Measurements from ENCODE around the gene RAD52. TPM values are rescaled to one million over a fixed set of nuclear protein-coding genes. Genes with fewer than 3 reads are reported as not detected.

The RAD52 gene
- polyA plus RNA-seq, 1 donor (not counting 4 experiments of a cell fraction or from before 2014, with no cell fraction given): 9.8 TPM

DNA sequence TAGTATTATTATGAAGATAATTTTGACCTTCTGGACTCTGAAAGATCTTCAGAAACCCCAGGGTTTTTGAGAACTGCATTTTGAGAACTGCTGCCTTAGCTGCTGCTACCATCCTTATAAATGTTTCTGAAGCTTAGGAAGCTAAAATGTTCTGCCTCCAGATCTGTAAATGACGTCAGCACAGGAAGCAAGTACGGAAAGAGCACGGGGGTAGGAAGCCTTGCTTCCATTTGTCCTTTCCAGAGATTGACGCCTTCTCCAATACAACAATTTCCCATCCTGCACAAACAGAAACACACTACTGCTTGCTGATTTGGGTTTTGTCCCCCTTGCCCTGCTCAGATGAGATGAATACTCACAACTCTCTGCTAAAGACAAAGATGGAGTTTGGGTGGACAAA is 17.9 kb downstream of the RAD52 start:
- H2AFZ ChIP-seq (ENCODE audit: control insufficient read depth, low read length): no peak overlapping the region
- TF ChIP-seq, protein P1, sequence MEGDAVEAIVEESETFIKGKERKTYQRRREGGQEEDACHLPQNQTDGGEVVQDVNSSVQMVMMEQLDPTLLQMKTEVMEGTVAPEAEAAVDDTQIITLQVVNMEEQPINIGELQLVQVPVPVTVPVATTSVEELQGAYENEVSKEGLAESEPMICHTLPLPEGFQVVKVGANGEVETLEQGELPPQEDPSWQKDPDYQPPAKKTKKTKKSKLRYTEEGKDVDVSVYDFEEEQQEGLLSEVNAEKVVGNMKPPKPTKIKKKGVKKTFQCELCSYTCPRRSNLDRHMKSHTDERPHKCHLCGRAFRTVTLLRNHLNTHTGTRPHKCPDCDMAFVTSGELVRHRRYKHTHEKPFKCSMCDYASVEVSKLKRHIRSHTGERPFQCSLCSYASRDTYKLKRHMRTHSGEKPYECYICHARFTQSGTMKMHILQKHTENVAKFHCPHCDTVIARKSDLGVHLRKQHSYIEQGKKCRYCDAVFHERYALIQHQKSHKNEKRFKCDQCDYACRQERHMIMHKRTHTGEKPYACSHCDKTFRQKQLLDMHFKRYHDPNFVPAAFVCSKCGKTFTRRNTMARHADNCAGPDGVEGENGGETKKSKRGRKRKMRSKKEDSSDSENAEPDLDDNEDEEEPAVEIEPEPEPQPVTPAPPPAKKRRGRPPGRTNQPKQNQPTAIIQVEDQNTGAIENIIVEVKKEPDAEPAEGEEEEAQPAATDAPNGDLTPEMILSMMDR (optimal IDR thresholded peaks at IDR 0.05 in 1 of 3, IDR thresholded peaks at IDR 0.05 in 1 of 3, conservative IDR thresholded peaks at IDR 0.05 in 1 of 3; ENCODE audit: extremely low read depth in 1 of 3, insufficient read depth in 2 of 3, low read length in 3 of 3): no peak
- TF ChIP-seq EZH2 (IDR thresholded peaks at IDR 0.05; ENCODE audit: low read length): no peak
- no peaks in the 10 kb centered on the region for H3K9me3 ChIP-seq (ENCODE audit: control insufficient read depth, low read depth, low read length)
- H3K4me2 ChIP-seq (ENCODE audit: control insufficient read depth, extremely low read depth, insufficient read depth, low read depth, low read length): no peak overlapping the region
- DNase-seq (ENCODE audit: low read depth, low spot score) (no peak), FAIRE-seq (no peak)
- H3K36me3 ChIP-seq (ENCODE audit: control insufficient read depth in 2 of 2, extremely low read depth in 1 of 2, insufficient read depth in 2 of 2, low read length in 2 of 2): peaks cover 13 to 24% of the 10 kb centered on the region in 2 experiments
- no peak overlapping the region for H3K27ac ChIP-seq (ENCODE audit: control insufficient read depth, insufficient read depth, low read length)
- no peaks in the 10 kb centered on the region for H3K4me1 ChIP-seq (ENCODE audit: control insufficient read depth, extremely low read depth, insufficient read depth, low read length)
- no peaks in the 10 kb centered on the region for H3K9me1 ChIP-seq (ENCODE audit: control insufficient read depth, extremely low read depth, insufficient read depth, low read length)
- H3K79me2 ChIP-seq (ENCODE audit: control insufficient read depth, insufficient read depth, low read length): no peaks in the 10 kb centered on the region
- dilution Hi-C loops (cut with MboI; ENCODE audit: extremely low pct_ligation_motif_present, low sequenced_read_pairs): no loop called here
- no peak overlapping the region for H3K4me3 ChIP-seq (ENCODE audit: control insufficient read depth in 2 of 3, extremely low read depth in 1 of 3, insufficient read depth in 2 of 3, low read depth in 1 of 3, low read length in 3 of 3)
- H3K27me3 ChIP-seq (ENCODE audit: control insufficient read depth, extremely low read depth, insufficient read depth, low read length): no peaks in the 10 kb centered on the region
- H4K20me1 ChIP-seq (ENCODE audit: control insufficient read depth, extremely low read depth, insufficient read depth, low read length): no peaks in the 10 kb centered on the region
- no peak overlapping the region for H3K9ac ChIP-seq (ENCODE audit: control insufficient read depth, extremely low read depth, insufficient read depth, low read length)

DNA sequence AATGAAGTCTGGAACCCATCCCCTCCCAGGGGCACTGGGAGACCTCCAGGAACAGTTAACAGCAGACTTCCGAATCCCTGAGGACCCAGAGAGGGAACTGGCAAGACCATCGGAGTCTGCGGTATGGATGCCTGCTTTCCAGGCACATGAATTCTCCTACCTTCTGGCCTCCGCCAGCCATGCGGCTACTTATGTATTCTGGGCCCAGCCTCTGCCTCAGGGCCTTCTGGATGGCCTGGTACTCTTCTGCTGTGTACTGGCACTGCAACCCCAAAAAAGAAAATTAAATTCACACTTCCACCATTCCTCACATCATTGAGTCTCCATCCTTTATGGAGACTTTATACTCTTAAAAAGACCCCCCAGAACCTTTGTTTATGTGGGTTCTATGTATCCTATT is 18.4 kb downstream of the RAD52 start:
- no peaks in the 10 kb centered on the region for H3K27me3 ChIP-seq (ENCODE audit: control insufficient read depth, extremely low read depth, insufficient read depth, low read length)
- H3K4me1 ChIP-seq (ENCODE audit: control insufficient read depth, extremely low read depth, insufficient read depth, low read length): no peaks in the 10 kb centered on the region
- TF ChIP-seq EZH2 (IDR thresholded peaks at IDR 0.05; ENCODE audit: low read length): no peak
- TF ChIP-seq, protein P1 (optimal IDR thresholded peaks at IDR 0.05 in 1 of 3, IDR thresholded peaks at IDR 0.05 in 1 of 3, conservative IDR thresholded peaks at IDR 0.05 in 1 of 3; ENCODE audit: extremely low read depth in 1 of 3, insufficient read depth in 2 of 3, low read length in 3 of 3): no peak
- H4K20me1 ChIP-seq (ENCODE audit: control insufficient read depth, extremely low read depth, insufficient read depth, low read length): no peaks in the 10 kb centered on the region
- peaks cover 14 to 27% of the 10 kb centered on the region in 2 experiments for H3K36me3 ChIP-seq (ENCODE audit: control insufficient read depth in 2 of 2, extremely low read depth in 1 of 2, insufficient read depth in 2 of 2, low read length in 2 of 2)
- no peak overlapping the region for H2AFZ ChIP-seq (ENCODE audit: control insufficient read depth, low read length)
- FAIRE-seq (no peak), DNase-seq (ENCODE audit: low read depth, low spot score) (no peak)
- no peak overlapping the region for H3K4me3 ChIP-seq (ENCODE audit: control insufficient read depth in 2 of 3, extremely low read depth in 1 of 3, insufficient read depth in 2 of 3, low read depth in 1 of 3, low read length in 3 of 3)
- H3K9me3 ChIP-seq (ENCODE audit: control insufficient read depth, low read depth, low read length): no peaks in the 10 kb centered on the region
- dilution Hi-C loops (cut with MboI; ENCODE audit: extremely low pct_ligation_motif_present, low sequenced_read_pairs): no loop called here
- H3K4me2 ChIP-seq (ENCODE audit: control insufficient read depth, extremely low read depth, insufficient read depth, low read depth, low read length): no peak overlapping the region
- no peak overlapping the region for H3K9ac ChIP-seq (ENCODE audit: control insufficient read depth, extremely low read depth, insufficient read depth, low read length)
- no peaks in the 10 kb centered on the region for H3K9me1 ChIP-seq (ENCODE audit: control insufficient read depth, extremely low read depth, insufficient read depth, low read length)
- no peak overlapping the region for H3K27ac ChIP-seq (ENCODE audit: control insufficient read depth, insufficient read depth, low read length)
- H3K79me2 ChIP-seq (ENCODE audit: control insufficient read depth, insufficient read depth, low read length): no peaks in the 10 kb centered on the region
